H1 (cell line): ENCODE measurements around the gene MSH5. TPM values are rescaled to one million over a fixed set of nuclear protein-coding genes. Genes with fewer than 3 reads are reported as not detected.

ENCODE experiments used
- CTCF ChIA-PET: fragments of 300-600 bp; sonication (Branson Sonifier 250); formaldehyde crosslinking; loops from one replicate; lab custom pipeline; 2021; ENCODE audit not compliant: partially characterized antibody; lab: Charles Lee
- POLR2A ChIA-PET: fragments of 300-600 bp; sonication (Branson Sonifier 250); formaldehyde crosslinking; loops from one replicate; lab custom pipeline; 2021; ENCODE audit warnings: inconsistent platforms; ENCODE audit not compliant: partially characterized antibody; lab: Charles Lee
- DNase-seq, 2 experiments: peaks; one replicate each; pipeline versions ENCODE4 v3.0.0 to v3.0.0-alpha.2; 2010 to 2022; ENCODE audit warnings: low spot score in 2 of 2, low read depth in 1 of 2, mixed read lengths in 1 of 2
- FAIRE-seq: peaks from 2 replicates; lab custom pipeline; 2011; peaks lifted over from hg19 to GRCh38; lab: Jason Lieb, UNC
- H2AFZ ChIP-seq: 2 replicates; pipeline ENCODE4 v1.8.1; 2012; ENCODE audit warnings: low read length, inconsistent platforms
- H2AK5ac ChIP-seq: 2 replicates; pipeline ENCODE4 v1.6.1; 2013; ENCODE audit warnings: low read depth, low read length
- H2BK120ac ChIP-seq: replicated peaks from 2 replicates; pipeline ENCODE3; 2013; ENCODE audit warnings: low read depth, low read length, inconsistent platforms
- H2BK12ac ChIP-seq: 2 replicates; pipeline ENCODE4 v1.6.1; 2013; ENCODE audit warnings: low read depth, low read length
- H2BK15ac ChIP-seq: 2 replicates; pipeline ENCODE4 v1.6.1; 2013; ENCODE audit warnings: low read length
- H2BK20ac ChIP-seq: 2 replicates; pipeline ENCODE4 v1.6.1; 2013; ENCODE audit warnings: low read length
- H2BK5ac ChIP-seq: 2 replicates; pipeline ENCODE4 v1.6.1; 2013; ENCODE audit warnings: low read depth, low read length
- H3K14ac ChIP-seq: 2 replicates; pipeline ENCODE4 v1.6.1; 2013; ENCODE audit warnings: inconsistent platforms; ENCODE audit not compliant: insufficient read length
- H3K18ac ChIP-seq: 2 replicates; pipeline ENCODE4 v1.6.1; 2013; ENCODE audit warnings: low read length; ENCODE audit errors: extremely low read depth
- H3K23ac ChIP-seq: 2 replicates; pipeline ENCODE4 v1.6.1; 2013; ENCODE audit warnings: inconsistent platforms; ENCODE audit not compliant: insufficient read length
- H3K23me2 ChIP-seq: 2 replicates; pipeline ENCODE4 v1.6.1; 2013; ENCODE audit warnings: low read depth, low read length
- H3K27ac ChIP-seq: 2 replicates; pipeline ENCODE4 v1.6.1; 2011; ENCODE audit warnings: low read depth, low read length, inconsistent platforms
- H3K27me3 ChIP-seq, 4 experiments: replicated peaks in 1 of 4; 1 replicate in 1 of 4; 2 replicates in 3 of 4; pipeline versions ENCODE4 v1.6.1 to v1.8.1; 2011 to 2013; ENCODE audit warnings: low read length in 3 of 4, mild to moderate bottlenecking in 3 of 4, inconsistent platforms in 2 of 4, mixed read lengths in 2 of 4, moderate library complexity in 1 of 4; ENCODE audit not compliant: control insufficient read depth in 3 of 4, insufficient read depth in 3 of 4; ENCODE audit errors: extremely low read depth in 1 of 4
- H3K36me3 ChIP-seq, 4 experiments: 2 replicates each; pipeline versions ENCODE4 v1.6.1 to v1.8.1; 2011 to 2013; ENCODE audit warnings: mild to moderate bottlenecking in 4 of 4, low read length in 3 of 4, moderate library complexity in 2 of 4, control low read depth in 1 of 4, inconsistent platforms in 1 of 4; ENCODE audit not compliant: insufficient read depth in 4 of 4, control insufficient read depth in 2 of 4
- H3K4ac ChIP-seq: replicated peaks from 2 replicates; pipeline ENCODE3; 2013; ENCODE audit warnings: low read length, low read depth, mixed read lengths, inconsistent platforms; ENCODE audit not compliant: insufficient read length
- H3K4me1 ChIP-seq, 4 experiments: replicated peaks in 1 of 4; 1 replicate in 1 of 4; 2 replicates in 3 of 4; pipeline versions ENCODE4 v1.6.1 to v1.8.1; 2011 to 2013; ENCODE audit warnings: low read length in 3 of 4, inconsistent platforms in 2 of 4, mixed read lengths in 1 of 4; ENCODE audit not compliant: insufficient read depth in 4 of 4, control insufficient read depth in 3 of 4
- H3K4me2 ChIP-seq, 2 experiments: 2 replicates each; pipeline versions ENCODE4 v1.6.1 to v1.8.1; 2011 to 2013; ENCODE audit warnings: low read depth in 2 of 2, low read length in 2 of 2, control low read depth in 1 of 2, inconsistent platforms in 1 of 2, mild to moderate bottlenecking in 1 of 2; ENCODE audit not compliant: insufficient read depth in 1 of 2
- H3K4me3 ChIP-seq, 4 experiments: fragments of 200-600, 300-600 bp in 1 of 4; sonication (generic), shearing (Covaris generic), sonication (Bioruptor Twin) in 1 of 4; 2 replicates each; pipeline versions ENCODE4 v1.5.1 to v1.8.1; 2011 to 2016; ENCODE audit warnings: low read length in 4 of 4, low read depth in 3 of 4, control low read depth in 2 of 4, inconsistent platforms in 2 of 4, mild to moderate bottlenecking in 2 of 4, mixed read lengths in 1 of 4, moderate library complexity in 1 of 4; ENCODE audit not compliant: insufficient read depth in 2 of 4; ENCODE audit errors: extremely low read depth in 1 of 4
- H3K56ac ChIP-seq: replicated peaks from 2 replicates; pipeline ENCODE3; 2013; ENCODE audit warnings: low read depth, mild to moderate bottlenecking, mixed read lengths, low read length, inconsistent platforms; ENCODE audit not compliant: insufficient read length
- H3K79me1 ChIP-seq: 2 replicates; pipeline ENCODE4 v1.6.1; 2013; ENCODE audit warnings: low read depth, low read length, control low read depth
- H3K79me2 ChIP-seq, 2 experiments: 2 replicates each; pipeline versions ENCODE4 v1.6.1 to v1.8.1; 2012 to 2013; ENCODE audit warnings: low read length in 2 of 2, mild to moderate bottlenecking in 2 of 2, inconsistent platforms in 1 of 2; ENCODE audit not compliant: insufficient read depth in 2 of 2, control insufficient read depth in 1 of 2
- H3K9ac ChIP-seq, 4 experiments: replicated peaks in 1 of 4; 1 replicate in 1 of 4; 2 replicates in 3 of 4; pipeline versions ENCODE4 v1.6.1 to v1.8.1; 2011 to 2013; ENCODE audit warnings: low read depth in 3 of 4, low read length in 3 of 4, control low read depth in 2 of 4, mild to moderate bottlenecking in 2 of 4, moderate library complexity in 2 of 4, inconsistent platforms in 1 of 4; ENCODE audit errors: extremely low read depth in 1 of 4
- H3K9me3 ChIP-seq, 2 experiments: 2 replicates each; pipeline versions ENCODE4 v1.6.1 to v1.8.1; 2012 to 2013; ENCODE audit warnings: mild to moderate bottlenecking in 2 of 2, moderate library complexity in 2 of 2, control low read depth in 1 of 2, inconsistent platforms in 1 of 2, low read depth in 1 of 2, low read length in 1 of 2, mixed read lengths in 1 of 2; ENCODE audit not compliant: insufficient read depth in 2 of 2
- H4K20me1 ChIP-seq, 2 experiments: replicated peaks in 1 of 2; 2 replicates each; pipeline versions ENCODE3 to v1.8.1; 2011 to 2013; ENCODE audit warnings: inconsistent platforms in 2 of 2, low read length in 2 of 2, mild to moderate bottlenecking in 1 of 2; ENCODE audit not compliant: insufficient read depth in 2 of 2, control insufficient read depth in 1 of 2
- H4K5ac ChIP-seq: 2 replicates; pipeline ENCODE4 v1.6.1; 2013; ENCODE audit warnings: low read length, low read depth, mixed read lengths, inconsistent platforms; ENCODE audit not compliant: insufficient read length
- H4K8ac ChIP-seq: 2 replicates; pipeline ENCODE4 v1.8.0; 2013; ENCODE audit warnings: mild to moderate bottlenecking, moderate library complexity, low read length, inconsistent platforms; ENCODE audit not compliant: insufficient read depth; ENCODE audit errors: extremely low read depth
- H4K91ac ChIP-seq: replicated peaks from 2 replicates; pipeline ENCODE3; 2013; ENCODE audit warnings: low read length, mixed read lengths, inconsistent platforms; ENCODE audit not compliant: insufficient read length
- CREB1 ChIP-seq: IDR thresholded peaks from 2 replicates; pipeline ENCODE4 v1.6.1; 2012; ENCODE audit warnings: inconsistent platforms
- CTBP2 ChIP-seq: IDR thresholded peaks from 2 replicates; pipeline ENCODE4 v1.7.0; 2011; ENCODE audit warnings: borderline replicate concordance, mild to moderate bottlenecking, moderate library complexity, mixed read lengths, low read length; ENCODE audit not compliant: insufficient read depth, insufficient read length
- EGR1 ChIP-seq: IDR thresholded peaks from 2 replicates; pipeline ENCODE4 v1.6.1; 2011; ENCODE audit warnings: low read depth, low read length, borderline replicate concordance
- FOSL1 ChIP-seq: IDR thresholded peaks from 2 replicates; pipeline ENCODE4 v1.6.1; 2011; ENCODE audit warnings: mild to moderate bottlenecking, low read depth, low read length, moderate library complexity; ENCODE audit not compliant: insufficient read depth
- KDM5A ChIP-seq: fragments of 200-600 bp; IDR thresholded peaks from 2 replicates; pipeline ENCODE4 v1.7.1; 2012; ENCODE audit warnings: mild to moderate bottlenecking, low read length, inconsistent platforms, mixed read lengths
- PHF8 ChIP-seq: fragments of 200-600 bp; sonication (generic); conservative IDR thresholded peaks from 2 replicates; pipeline ENCODE4 v1.7.1; 2012; ENCODE audit warnings: low read depth, mild to moderate bottlenecking, inconsistent platforms, low read length, moderate library complexity
- RBBP5 ChIP-seq: IDR thresholded peaks from 2 replicates; pipeline ENCODE4 v1.7.1; 2012; ENCODE audit warnings: low read depth, mild to moderate bottlenecking, inconsistent platforms, low read length, moderate library complexity, borderline replicate concordance
- SIX5 ChIP-seq: IDR thresholded peaks from 2 replicates; pipeline ENCODE4 v1.6.1; 2011; ENCODE audit warnings: mild to moderate bottlenecking, low read depth, low read length
- TAF1 ChIP-seq: IDR thresholded peaks from 2 replicates; pipeline ENCODE4 v1.6.1; 2011; ENCODE audit warnings: mild to moderate bottlenecking, low read depth, low read length
- TAF7 ChIP-seq: optimal IDR thresholded peaks from 2 replicates; pipeline ENCODE3; 2011; ENCODE audit warnings: low read depth, mild to moderate bottlenecking, inconsistent platforms, low read length, moderate library complexity, borderline replicate concordance
- WGBS, 2 experiments: shearing (Covaris generic) in 1 of 2; methylation state at CpG; one replicate each; pipeline versions ENCODE4 v1.1.6 to v1.1.7; 2013 to 2015; ENCODE audit warnings: low lambda C conversion rate in 2 of 2, mixed read lengths in 2 of 2, inconsistent platforms in 1 of 2, low coverage in 1 of 2, missing lambda C conversion rate in 1 of 2; ENCODE audit not compliant: insufficient replicate concordance in 2 of 2, insufficient coverage in 1 of 2, insufficient read length in 1 of 2; ENCODE audit errors: extremely low coverage in 1 of 2, missing lambda C conversion rate in 1 of 2; 5-methylcytosine and 5-hydroxymethylcytosine counted together
- polyA plus RNA-seq, 7 experiments: library from polyadenylated mRNA; depleted of rRNA in 3 of 7; stranded (reverse) in 5 of 7; unstranded in 2 of 7; fragments of >200 nt in 5 of 7; fragments of 200-250 nt in 2 of 7; gene quantifications; 1 replicate in 5 of 7; 2 replicates in 1 of 7; 4 replicates in 1 of 7; pipeline versions ENCODE4 v1.2.1 to v1.2.3, GENCODE V29; 2011 to 2013; ENCODE audit warnings: missing spikeins in 2 of 7, mixed read lengths in 2 of 7
- total RNA-seq: library from RNA; stranded (reverse); fragmentation: NEBNext Ultra II Directional; extraction: Animal tissue kit (Norgen Biotek cat#: 25700); gene quantifications from 2 replicates; pipeline ENCODE4 v1.2.1, GENCODE V29; 2021

MSH5 gene
- total and polyA plus RNA-seq, 2 of the 8 experiments (the other 6 are each of a cell fraction or from before 2014, with no cell fraction given) = 25.3 to 26.5 TPM

DNA sequence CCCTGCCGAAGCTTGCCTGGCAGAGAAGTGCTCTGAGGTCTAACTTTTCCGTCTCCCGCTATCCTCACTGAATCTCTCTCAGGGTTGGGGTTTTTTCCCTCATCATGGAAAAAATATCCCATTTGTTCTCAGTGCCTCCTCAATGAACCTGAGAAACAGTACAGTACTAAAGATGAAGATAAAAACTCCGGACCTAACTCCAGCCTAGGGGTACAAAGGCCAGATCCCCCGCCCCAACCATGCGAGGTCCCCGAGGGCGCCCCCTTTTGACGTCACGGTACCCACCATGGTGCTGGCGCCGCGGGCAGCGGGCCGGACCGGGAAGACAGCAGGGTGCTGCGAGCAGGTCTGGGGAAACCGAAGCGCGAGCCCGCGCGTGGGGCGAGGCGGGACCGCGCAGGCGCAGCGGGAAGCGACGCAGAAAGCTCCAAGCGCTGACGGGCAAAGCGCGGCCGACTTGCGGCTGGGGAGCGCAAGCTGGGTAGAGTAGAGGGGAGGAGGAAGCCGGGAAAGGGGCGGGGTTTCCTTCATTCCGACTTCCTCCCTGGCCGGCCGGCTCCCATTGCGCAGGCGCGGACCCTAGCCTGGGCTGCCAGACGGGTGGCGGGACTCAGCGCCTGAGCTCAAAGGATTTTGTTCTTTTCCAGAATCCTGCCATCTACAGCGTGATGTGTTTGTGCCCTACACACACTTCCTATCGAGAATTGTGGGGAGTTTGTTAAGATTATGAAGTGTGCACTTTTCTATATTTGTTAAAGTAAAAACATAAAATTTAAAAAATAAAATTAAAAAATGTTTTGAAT is 66.9 kb downstream of the MSH5 start, which contains the start of gene LSM2:
Gene LSM2 (minus strand): TSS at position 497 of the 803 bp plus-strand sequence. CDS start 209 bp downstream, at position 288.
- WGBS, 2 experiments = 1% methylated on average over 50 of the region's 51 CpGs; no CpG with 5 or more reads in 1 of the 2 experiments
- Histone ChIP-seq H2BK15ac (peak within 1 kb of the TSS; percentile 97; the same call in 1 of the 2 replicates), H3K23ac (no peak within 1 kb of the TSS), H3K18ac (peak within 1 kb of the TSS; percentile 98), H3K9ac (peak within 1 kb of the TSS; percentile 87 to 96 (median 92)), H3K9me3 (no peaks in the 10 kb centered on the region), H3K27ac (peak within 1 kb of the TSS; percentile 91), H3K27me3 (no peaks in the 10 kb centered on the region), H3K56ac (peak within 1 kb of the TSS; percentile 99), H3K79me1 (no peaks in the 10 kb centered on the region), H3K14ac (no peak within 1 kb of the TSS), H3K23me2 (peaks cover 6% of the 10 kb centered on the region), H2BK120ac (peak within 1 kb of the TSS; percentile 83), H2AK5ac (peak within 1 kb of the TSS; percentile 42; the same call in 1 of the 2 replicates), H2BK5ac (peak within 1 kb of the TSS; percentile 99), H3K4me1 (peaks cover 0 to 2% (median 0%) of the 10 kb centered on the region in 4 experiments; a peak in 1 of 7 replicates), H3K36me3 (peaks cover 0 to 20% (median 8%) of the 10 kb centered on the region in 4 experiments; a peak in 3 of 8 replicates), H3K4ac (peak within 1 kb of the TSS; percentile 97), H3K79me2 (peaks cover 5 to 18% of the 10 kb centered on the region in 2 experiments; a peak in 2 of 4 replicates), H4K8ac (peak within 1 kb of the TSS; percentile 98), H2AFZ (peak within 1 kb of the TSS; percentile 76; the same call in 1 of the 2 replicates), H3K4me2 (peak within 1 kb of the TSS; percentile 80 to 89), H4K5ac (peak within 1 kb of the TSS; percentile 97), H3K4me3 (peak within 1 kb of the TSS; percentile 76 to 96 (median 86)), H4K91ac (peak within 1 kb of the TSS; percentile 99), H4K20me1 (no peaks in the 10 kb centered on the region), H2BK12ac (peak within 1 kb of the TSS; percentile 68; the same call in 1 of the 2 replicates), H2BK20ac (no peak within 1 kb of the TSS)
- DNase-seq = peak in 1 of 2 experiments; percentile 99
- POLR2A ChIA-PET = interaction anchor here (0.6 to 4.7 kb wide), 32 partner anchors 8 to 364 kb away, joined by 3 to 42 read pairs (median 5); partner anchors contain the start of genes ABHD16A, C6orf47, DDAH2 and DDX39B
- no peak for FAIRE-seq
- CTCF ChIA-PET = interaction anchor here (0.6 to 3.9 kb wide), 22 partner anchors 7 to 1165 kb away, joined by 3 to 21 read pairs (median 4); partner anchors contain the start of genes DDAH2, HSPA1B, LY6G6D and MPIG6B
- TF ChIP-seq SIX5 (no peak), EGR1 (0 out of 2 replicates have a peak, but pooled peaks have one; percentile 16), FOSL1 (no peak), CTBP2 (no peak), TAF1 (peak; percentile 71), KDM5A (peak; percentile 83), RBBP5 (peak; percentile 100), PHF8 (peak; percentile 98), TAF7 (peak; percentile 73), CREB1 (peak; percentile 97)
